GM18502 (cell line): Measurements from ENCODE around the gene STXBP6.

Experiments used
- ATAC-seq: cut with Tn5 transposase; IDR thresholded peaks from one replicate; pipeline ENCODE4 v1.9.1; 2021; ENCODE audit warnings: mild to moderate bottlenecking; ENCODE audit not compliant: unreplicated experiment, poor library complexity

The STXBP6 gene

GRCh38 chr14:25053585-25053984 is 3.6 kb upstream of the STXBP6 start:
- no peak for ATAC-seq

DNA sequence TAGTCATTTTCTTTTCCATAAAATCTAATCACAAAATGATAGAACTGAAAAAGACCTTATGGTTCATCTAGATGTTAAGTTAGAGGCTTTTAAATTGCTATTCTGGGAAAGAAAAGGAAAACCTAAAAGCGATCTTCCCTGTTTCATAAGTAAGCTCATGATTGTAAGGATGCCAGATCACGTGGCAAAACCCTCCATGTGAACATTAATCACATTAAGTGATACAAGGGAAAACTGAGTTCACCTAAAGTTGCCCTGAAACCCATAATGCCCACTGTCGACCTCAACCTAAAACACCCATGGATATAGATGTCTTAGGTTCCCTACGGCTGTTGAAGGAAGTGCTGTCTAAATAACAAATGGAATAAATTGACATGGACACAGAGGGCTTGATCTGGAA is 3.0 kb upstream of the STXBP6 start:
- ATAC-seq, result no peak

- ATAC-seq, result no peak
Observed at GRCh38 chr14:25052385-25052784, 2.4 kb upstream of the STXBP6 start.

DNA sequence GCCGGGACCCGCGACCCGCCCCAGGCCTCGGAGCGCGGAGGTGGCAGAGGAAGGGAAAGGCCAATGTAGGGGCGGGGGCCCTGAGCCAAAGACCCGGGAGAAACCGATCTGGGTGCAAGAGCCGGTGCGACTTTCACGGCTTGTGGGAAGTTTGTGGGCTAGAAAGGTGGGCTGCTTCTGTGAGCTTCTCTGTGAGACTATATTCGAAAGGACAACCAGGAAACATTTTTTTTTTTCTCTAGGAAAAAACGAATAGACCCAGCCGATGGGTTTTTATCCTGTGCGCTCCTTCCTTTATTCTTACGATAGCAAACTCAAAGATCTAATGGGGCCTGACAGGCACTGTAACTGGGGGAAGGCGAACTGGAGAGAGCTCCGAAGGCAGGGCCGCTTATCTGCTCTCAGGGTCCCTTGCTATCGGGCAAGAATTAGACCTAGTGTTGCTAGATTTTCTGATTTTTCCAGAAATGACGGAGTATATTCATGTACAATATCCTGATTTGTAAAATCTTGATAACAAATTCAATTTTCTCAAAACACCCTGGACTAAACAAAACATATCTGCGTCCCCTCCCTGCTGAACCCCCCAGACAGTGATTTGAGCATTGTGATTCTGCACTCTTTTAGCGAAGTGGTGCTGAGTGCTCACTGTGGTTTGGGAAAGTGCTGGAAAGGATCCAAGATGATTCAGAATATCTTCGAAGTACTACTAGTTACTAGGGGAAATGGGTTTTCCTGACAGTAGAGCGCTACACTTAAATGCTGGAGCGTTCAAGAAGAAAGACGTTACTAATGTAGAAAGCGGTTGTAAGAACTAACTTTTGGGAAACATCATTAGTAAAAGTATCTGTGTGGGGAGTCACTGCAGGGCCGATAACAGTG is 563 bp upstream of the STXBP6 start:
- peak; percentile 21 for ATAC-seq

- no peak for ATAC-seq
Observed at GRCh38 chr14:25049093-25049567, 817 bp downstream of the STXBP6 start.

DNA sequence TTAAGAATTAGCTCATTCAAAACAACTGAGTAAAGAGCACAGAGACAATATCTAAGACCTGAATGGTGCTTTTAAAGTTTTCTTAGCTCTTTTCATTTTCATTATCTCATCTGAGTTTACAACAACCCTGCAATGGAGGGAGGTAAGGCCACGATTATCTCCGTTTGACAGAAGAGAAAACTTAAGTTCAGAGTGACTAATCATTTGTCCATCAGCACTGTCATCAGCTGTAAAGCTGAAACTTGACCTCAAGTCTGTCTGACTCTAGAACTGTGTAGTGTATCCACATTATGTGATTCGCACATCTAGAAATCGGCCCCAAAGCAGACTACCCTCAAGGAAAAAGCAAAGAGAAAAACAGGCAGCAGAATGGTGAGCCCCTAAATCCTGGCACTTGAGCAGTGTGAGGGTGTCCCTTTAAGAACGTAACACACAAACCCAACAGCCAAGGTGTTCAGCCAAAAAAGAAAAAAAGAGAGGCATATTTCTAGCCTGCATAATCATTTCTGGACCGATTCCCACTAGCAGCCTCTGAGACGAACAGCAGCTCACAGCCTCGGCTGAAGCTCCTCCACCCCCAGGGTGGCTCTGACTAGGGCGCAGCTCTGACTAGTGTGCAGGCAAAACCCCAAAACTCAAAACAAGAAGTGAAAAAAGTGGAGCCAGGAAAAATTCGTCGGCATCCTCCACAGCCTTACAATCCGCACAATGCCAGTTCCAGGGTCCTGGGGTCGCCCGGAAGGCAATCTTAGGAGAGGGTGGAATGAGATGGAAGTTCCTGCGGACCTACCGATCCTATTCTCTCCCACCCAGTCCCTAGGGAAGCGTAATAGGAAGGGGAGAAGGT is 1.6 kb downstream of the STXBP6 start:
- no peak for ATAC-seq

GRCh38 chr14:25046301-25046943 is 3.5 kb downstream of the STXBP6 start:
- ATAC-seq, result no peak

- no peak for ATAC-seq
Observed at GRCh38 chr14:25044106-25044698, 5.7 kb downstream of the STXBP6 start.

DNA sequence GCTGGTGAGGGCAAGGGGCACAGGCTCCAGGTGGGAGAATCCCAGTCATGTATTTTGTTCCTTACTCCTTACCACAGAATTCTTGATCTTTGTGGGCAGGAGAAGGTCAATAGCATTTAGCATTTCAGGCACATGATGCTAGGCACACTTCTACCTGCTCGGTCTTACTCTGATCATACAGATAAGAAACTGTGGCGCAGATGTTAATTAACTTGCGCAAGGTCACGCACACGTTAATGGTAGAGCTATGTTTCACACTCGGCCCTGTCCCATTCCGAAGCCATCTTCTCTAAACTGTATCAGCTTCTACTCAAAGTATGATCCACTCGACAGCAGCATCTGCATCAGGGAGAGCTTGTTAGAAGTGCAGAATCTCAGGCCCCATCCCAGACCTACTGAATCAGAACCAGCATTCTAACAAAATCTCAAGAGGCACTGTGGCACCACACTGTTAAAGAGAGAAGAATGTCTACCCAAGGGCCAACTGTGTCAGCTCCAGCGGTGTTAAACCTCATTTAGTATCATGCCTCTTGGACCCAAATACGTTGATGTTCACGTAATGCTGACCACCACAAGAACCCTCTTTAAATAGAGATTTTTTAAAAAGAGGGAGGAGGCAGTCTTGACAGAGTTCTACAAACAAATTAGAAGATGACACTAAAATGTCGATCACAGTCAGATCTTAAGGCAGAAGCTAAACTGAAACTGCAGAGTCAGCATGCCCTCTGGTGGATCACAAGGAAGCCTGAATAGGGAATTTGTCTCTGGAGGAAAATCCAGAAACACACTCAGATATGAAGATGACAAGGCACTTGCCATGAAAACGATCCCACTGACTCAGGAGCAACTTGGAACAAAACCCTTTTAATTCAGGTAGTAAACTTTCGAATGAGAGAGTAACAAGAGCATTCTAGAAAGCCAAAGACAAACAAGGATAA is 7.3 kb downstream of the STXBP6 start:
- ATAC-seq, result no peak

DNA sequence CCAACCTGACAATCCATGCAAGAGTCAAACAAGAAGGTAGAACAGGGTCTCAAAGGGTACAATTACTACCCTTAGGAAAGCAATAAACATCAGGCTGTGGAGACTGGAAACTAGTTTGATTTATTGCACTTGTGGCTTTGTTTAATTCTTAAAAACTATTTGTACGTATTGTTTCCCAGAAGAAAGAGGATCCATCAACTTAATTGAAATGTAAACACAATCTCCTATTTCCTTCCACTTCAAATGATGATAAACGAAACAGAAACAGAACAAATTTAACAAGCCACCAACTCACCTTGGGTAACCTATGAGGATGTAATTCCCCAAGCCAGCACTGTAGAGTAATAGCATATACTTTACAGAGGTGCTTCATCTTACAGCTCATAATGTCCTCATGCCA is 8.0 kb downstream of the STXBP6 start:
- ATAC-seq, result no peak

- no peak for ATAC-seq
Observed at GRCh38 chr14:25041484-25041883, 8.5 kb downstream of the STXBP6 start.

GRCh38 chr14:25039933-25040332 is 10.0 kb downstream of the STXBP6 start:
- ATAC-seq, result no peak

- ATAC-seq, result no peak
Observed at GRCh38 chr14:25038044-25038668, 11.8 kb downstream of the STXBP6 start.

DNA sequence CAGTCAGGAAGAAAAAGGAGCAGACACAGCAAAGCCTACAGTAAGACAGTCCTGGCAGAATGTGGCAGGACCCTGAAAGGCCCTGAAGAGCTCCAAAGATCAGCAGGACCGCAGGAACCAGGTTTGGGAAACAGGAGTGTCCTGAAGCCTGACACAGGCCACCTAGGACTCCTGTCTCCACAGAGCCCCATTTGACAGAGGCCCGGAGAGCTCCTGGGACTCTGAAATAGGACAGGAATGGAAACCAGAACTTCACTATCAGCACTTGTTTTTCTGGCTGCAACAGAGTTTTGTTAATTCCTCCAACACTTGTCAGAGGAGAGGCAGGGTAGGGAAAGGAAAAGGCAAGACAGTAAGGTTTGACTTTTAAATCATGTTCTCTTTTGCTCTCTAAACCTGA is 12.9 kb downstream of the STXBP6 start:
- no peak for ATAC-seq

DNA sequence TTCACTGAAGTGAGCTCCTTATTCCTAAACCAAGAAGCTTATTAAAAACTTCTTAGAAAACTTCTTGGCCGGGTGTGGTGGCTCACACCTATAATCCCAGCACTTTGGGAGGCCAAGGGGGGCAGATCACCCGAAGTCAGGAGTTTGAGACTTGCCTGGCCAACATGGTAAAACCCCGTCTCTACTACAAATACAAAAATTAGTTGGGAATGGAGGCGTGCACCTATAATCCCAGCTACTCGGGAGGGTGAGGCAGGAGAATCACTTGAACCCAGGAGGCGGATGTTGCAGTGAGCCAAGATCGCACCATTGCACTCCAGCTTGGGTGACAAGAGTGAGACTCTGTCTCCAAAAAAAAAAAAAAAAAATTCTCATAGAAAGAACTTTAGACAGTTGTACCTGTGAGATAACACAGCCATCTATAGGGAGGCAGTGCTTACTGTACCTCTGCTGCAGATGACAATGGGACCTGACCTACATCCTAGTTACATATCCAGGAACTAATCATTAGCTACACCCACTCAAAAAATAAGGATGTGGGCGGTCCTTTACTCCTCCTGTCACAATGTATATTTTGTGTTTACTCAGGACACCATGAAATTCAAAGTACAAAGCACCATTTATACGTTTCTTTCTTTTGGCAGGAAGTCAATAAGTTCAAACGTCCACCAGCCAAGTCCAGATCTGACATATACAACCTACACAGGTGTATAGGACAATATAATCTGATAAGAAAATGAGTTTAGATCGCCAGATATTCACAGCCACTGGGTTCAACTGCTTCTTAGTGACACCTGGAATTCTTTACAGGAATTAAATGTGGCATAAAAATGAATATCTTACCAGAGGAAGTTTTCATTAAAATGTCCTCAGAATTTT is 14.9 kb downstream of the STXBP6 start:
- ATAC-seq, result no peak

DNA sequence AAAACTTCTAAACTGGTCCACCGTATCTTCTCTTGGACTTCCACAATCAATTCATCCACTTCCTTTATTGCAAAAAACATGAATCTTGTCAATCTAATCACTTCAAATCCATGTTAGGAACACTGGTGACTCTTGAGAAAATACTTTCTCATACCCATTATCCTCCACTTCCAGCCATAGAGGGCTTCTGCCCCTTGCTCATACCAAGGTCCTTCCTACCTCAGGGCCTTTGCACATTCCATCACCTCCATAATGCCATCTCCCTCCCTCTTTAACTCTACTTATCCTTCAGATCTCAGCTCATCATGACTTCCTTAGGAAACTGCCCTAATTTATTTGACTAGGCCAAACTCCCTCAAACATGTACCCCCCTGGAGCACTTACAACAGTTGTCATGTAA is 16.6 kb downstream of the STXBP6 start:
- no peak for ATAC-seq

- ATAC-seq, result no peak
Observed at GRCh38 chr14:25032092-25032784, 17.7 kb downstream of the STXBP6 start.
